ENCODE data around the gene CAPN14.

CAPN14 gene

GRCh38 chr2:31138037-31138962 lies 79.0 kb downstream of the CAPN14 start, which contains the start of gene GALNT14:
Gene GALNT14, minus strand, starts transcription at chr2:31138440. Its CDS starts 354 bp downstream, at chr2:31138086.
- DNase-seq: peak in 1 of 5 donors; percentile 35

GRCh38 chr2:31137211-31138036 lies 79.9 kb downstream of the CAPN14 start:
- no peak for DNase-seq

DNA sequence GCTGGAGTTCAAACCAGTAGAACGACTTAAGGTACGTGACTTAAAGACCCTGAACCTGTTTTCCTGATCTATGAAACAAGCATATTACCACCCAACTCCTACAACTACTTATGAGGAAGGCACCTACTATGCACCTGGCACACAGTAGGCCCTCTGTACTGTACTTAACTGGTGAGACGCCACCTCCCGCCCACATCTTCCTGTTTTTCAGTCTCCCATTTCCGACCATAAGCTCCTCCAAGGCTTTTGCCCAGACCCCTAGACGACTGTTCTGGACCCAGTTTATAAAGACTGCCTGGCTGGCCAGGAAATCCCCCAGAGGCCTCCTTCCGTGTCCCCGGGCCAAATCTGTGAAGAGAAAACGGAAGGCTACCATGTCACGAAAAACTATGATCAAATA lies 80.6 kb downstream of the CAPN14 start:
- no peak for DNase-seq

- no peak for DNase-seq
Observed at GRCh38 chr2:31136000-31136399, 81.3 kb downstream of the CAPN14 start.

DNA sequence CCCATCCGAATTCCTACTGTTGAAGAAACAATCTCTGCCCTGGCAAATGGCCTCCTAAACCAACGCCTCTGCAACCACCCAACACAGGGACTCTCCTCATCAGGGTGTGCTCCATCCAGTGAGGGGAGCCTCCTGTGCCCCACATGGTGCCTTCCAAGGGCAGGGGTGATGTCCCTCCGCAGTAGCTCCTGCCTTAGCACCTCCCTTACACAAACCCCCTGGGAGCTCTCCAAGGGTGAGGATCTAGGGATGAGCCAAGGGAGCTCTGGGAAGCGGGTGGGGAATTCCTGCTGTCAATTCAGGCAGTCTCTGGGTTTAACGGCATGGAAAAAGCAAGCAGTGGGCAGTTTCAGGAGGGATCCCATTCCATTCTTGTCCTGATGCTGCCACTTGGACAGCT lies 82.8 kb downstream of the CAPN14 start:
- no peak for DNase-seq

- no peak for DNase-seq
Observed at GRCh38 chr2:31132786-31133185, 84.5 kb downstream of the CAPN14 start.

DNA sequence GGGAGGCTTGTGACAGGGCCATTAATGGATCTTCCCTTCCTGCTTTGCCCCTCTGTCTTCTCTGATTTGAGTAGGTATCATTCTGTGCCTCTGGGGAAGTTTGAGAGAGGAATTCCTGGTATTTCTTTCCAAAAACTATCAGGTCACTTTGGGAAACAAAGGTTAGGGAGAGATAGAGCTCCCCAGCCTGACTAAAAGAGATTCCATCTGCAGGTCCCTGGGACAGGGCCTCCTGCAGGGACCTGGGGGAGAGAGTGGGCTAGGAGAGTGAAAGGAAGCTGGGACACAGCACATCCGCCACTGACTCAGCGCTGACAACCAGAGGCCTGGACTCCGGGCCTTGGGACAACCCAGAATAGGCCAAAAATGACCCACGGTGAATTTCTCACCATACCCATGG lies 85.4 kb downstream of the CAPN14 start:
- DNase-seq: no peak

DNA sequence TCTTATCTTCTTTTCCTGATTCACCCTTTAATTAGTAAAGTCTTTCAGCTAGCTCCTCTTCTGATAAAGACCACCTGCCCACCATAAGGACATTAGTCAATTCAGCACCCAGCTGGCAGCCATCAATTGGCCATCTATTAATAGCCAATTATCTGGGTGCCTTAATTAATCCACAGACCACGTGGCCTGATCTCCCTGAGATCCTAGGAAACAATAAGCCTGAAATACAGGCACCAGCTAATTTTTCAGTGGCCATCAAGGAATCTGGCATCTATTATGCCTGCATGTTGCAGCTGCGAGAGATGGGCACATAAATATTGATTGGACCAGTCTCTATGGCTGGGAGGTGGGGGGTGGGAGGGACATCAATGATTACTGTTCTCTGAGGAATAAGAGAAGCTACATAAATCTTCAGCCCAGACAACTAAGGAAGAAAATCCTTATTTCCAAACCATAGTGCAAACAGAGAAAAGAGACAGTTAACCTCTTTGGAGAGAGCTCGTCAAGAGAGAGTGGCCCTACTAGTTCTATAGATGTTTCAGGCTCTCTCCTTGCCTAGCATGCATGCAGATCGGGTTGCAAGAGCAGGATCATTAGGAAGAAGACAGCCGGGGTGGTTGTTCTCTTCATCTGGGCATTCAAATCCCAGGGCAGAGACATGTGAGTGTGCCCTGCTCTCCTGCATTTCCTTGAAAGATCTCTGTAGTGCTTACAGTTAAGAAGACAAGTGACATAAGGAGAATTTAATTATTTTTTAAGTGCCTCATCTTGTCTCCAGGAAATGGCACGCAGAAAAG lies 87.7 kb downstream of the CAPN14 start:
- DNase-seq: no peak

- DNase-seq: no peak
Observed at GRCh38 chr2:31127931-31128330, 89.4 kb downstream of the CAPN14 start.

DNA sequence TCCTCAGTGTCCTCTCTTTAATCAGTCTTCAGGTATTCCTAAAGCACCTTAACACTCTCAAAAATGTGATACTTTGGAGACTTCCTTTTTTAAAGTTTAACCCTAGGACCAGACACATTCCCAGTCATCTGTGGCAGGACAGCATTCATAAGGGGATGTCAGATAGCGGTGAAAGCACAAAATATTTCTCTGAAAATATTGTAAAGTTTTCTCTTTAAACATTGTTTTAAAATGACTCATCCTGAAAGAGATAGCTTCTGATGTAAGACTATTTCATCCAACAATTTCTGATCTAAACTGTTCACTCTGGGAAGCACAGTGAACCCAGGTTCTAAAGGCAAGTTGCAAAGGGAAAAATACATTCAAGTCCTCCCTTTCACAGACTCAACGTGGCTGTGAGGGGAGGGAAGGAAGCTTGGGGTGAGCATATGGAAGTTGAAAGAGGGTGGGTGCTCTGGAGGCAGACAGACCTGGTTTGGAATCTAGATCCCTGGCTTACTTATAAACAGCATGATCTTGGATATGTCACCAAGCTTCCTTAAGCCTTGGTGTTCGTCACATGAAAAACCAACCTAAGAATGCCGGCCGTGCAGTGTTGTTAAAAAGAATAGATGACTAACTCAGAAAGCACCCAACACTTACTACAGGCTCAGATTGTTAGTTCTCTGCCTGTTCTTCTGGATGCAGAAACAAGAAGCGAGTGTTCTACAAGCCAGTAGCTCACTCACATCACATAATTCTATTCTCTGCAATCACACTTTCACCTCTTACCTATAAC lies 91.2 kb downstream of the CAPN14 start:
- no peak for DNase-seq

DNA sequence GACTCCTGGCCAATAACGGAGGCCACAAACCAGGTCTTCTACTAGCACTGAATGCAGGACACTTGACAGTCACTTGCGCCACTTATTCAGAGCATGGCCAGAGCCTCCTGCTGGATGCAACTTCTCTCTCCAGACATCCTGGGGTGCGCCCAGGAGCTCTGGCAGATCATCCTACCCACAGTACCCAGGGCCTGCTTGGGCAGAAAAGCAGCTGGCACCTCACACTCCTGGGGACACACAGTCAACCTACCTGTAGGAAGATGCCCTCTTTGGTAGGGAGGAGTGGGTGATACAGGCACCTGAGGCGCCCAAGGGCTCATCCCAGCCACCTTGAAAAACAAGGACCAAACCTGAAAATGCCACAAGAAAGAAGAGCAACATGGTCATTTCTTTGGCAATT lies 92.4 kb downstream of the CAPN14 start:
- DNase-seq: no peak
